Hematopoietic multipotent progenitor cell treated with erythropoietin and hydrocortisone succinate and interleukin-3 and kit ligand, for 17 days (in vitro differentiated cells): ENCODE data around the gene CCNQ.

Experiments used
- DNase-seq: peaks from one replicate; pipeline ENCODE4 v3.0.0-alpha.2; 2015; ENCODE audit warnings: low spot score

Gene CCNQ

DNA sequence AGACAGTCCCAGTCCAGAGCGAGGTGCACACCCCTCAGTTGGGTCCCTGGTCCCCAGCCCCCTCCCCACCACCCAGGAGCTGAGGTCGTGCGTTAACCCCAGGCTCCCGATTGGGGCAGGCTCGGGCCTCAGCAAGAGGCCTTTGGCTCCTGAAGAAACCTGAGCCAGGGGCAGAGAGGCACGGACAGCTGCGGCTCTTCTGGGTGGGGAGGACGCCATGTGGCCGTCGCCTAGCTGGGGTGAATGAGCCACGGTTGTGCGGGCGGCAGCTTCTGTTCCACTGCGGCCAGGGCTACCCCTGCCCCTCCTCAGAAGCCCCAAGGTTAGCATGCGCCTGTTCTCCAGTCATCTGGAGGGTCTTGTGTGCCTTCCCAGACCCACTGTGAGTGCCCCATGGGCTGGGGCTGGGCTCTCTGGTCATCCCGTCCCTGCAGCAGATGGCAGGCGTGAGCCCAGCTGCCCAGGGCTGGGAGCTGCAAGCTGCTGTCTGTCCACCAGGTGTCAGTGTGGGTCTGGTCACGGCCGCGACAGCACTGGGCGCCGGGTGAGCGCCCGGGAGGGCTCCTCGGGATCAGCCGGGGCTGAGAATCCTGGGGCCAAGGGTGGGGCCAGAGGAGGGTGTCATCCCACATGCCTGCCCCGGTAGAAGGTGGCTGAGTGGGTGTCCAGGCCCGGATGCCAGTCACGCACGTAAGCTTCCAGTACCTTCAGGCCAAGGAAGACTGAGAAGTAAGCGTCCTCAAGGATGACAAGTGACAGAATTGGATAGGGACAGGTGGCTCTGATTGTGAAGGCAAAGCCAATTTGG, 59.6 kb downstream of the CCNQ start:
- DNase-seq = peak; percentile 46

DNA sequence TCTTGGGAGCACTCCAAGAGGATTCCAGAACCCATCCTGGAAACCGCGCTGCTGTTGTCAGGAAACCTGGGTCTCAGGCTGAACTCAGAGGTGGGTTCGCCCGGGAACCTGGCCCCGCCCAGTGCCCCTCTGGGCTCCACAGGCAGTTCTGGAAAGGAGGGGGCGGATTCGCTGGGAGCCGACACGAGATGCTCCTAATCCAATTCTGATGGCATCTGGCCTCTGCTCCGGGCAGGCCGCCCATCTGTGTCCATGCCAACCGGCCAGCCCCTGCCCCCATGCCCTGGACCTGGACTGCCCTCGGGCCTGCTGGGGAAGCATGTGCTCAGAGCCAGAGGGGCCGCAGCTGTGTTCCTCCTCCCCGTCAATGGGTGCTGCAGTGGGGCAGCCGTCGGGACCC, 60.5 kb downstream of the CCNQ start:
- DNase-seq = no peak
